AG09309 (cell line): ENCODE results near the gene FER.
"Not testable (repeated sequence)": the region's sequence is repeated elsewhere in the genome, so short reads cannot be mapped to it uniquely, and the experiment has no call there.

Experiments
- DNase-seq: peaks from one replicate; pipeline ENCODE4 v3.0.0-alpha.2; 2010; ENCODE audit warnings: low read depth
- H3K4me3 ChIP-seq: 2 replicates; pipeline ENCODE4 v1.5.1; 2011; ENCODE audit warnings: mild to moderate bottlenecking, low read depth, low read length, moderate library complexity; ENCODE audit not compliant: control insufficient read depth
- CTCF ChIP-seq: IDR thresholded peaks from 2 replicates; pipeline ENCODE4 v1.5.1; 2011; ENCODE audit warnings: mild to moderate bottlenecking, low read depth, low read length, inconsistent platforms; ENCODE audit not compliant: insufficient read depth, control insufficient read depth; ENCODE audit errors: missing control alignments

FER gene

GRCh38 chr5:108989761-108990392 is 242.2 kb downstream of the FER start:
- no peak for DNase-seq
- TF ChIP-seq CTCF: no peak
- no peak overlapping the region for H3K4me3 ChIP-seq

GRCh38 chr5:108992396-108993085 is 244.8 kb downstream of the FER start:
- not testable (repeated sequence) for DNase-seq, H3K4me3 ChIP-seq

GRCh38 chr5:108993440-108993839 is 245.7 kb downstream of the FER start:
- DNase-seq, H3K4me3 ChIP-seq: not testable (repeated sequence)

- TF ChIP-seq CTCF: no peak
- no peak for DNase-seq
- no peak overlapping the region for H3K4me3 ChIP-seq
Measured at GRCh38 chr5:108997720-108998119, 250.0 kb downstream of the FER start.

GRCh38 chr5:108998216-108998615 is 250.5 kb downstream of the FER start:
- H3K4me3 ChIP-seq: no peak overlapping the region
- DNase-seq: no peak
- TF ChIP-seq CTCF: no peak

GRCh38 chr5:109003928-109004327 is 256.2 kb downstream of the FER start:
- H3K4me3 ChIP-seq: no peak overlapping the region
- no peak for TF ChIP-seq CTCF
- no peak for DNase-seq

- H3K4me3 ChIP-seq: no peak overlapping the region
- DNase-seq: no peak
- TF ChIP-seq CTCF: no peak
Measured at GRCh38 chr5:109005297-109006009, 257.8 kb downstream of the FER start.
